Right forelimb (tissue), 1 donor: Measurements from ENCODE around the gene DNAH10.
"Not testable (repeated sequence)": the region's sequence is repeated elsewhere in the genome, so short reads cannot be mapped to it uniquely, and the experiment has no call there.

Experiments used
- DNase-seq: peaks from one replicate; pipeline ENCODE4 v3.0.0-alpha.2; 2018

Gene DNAH10

DNA sequence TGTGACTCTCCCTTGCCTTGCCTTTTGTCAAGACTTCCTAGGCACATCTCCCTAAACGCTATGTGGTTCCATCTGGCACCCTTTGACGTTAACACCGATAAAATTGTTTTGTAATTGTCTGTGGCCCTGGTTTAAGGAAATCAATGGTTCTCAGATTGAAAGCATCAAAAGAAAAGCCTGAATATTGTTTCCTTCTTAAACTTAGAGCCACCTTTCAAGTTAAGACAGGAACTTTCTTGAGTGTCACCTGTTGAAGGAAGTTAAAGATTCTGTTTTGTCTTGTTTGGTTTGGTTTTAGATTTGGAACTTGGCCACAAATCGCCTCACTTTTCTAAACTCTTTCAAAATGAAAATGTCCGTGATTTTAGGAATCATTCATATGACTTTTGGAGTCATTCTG lies 14.8 kb upstream of the DNAH10 start:
- no peak for DNase-seq

DNA sequence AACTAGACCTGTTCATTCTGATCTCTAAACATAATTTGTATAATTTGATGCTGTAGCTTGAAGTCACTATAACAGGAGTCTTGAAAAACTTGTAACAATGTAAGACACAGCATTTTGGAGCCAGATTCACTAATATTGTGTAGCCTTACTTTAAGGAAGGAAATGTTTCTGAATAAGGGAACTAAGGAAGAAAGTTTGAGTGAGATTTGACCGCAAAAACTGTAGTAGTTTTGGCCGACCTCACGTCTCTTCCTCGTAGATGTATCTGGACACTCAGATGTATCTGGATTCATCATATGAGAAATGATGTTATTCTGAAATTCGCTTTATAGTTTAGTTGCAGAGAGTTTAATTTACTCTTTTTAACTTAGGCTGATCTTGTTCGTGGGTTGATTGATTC lies 13.9 kb upstream of the DNAH10 start:
- DNase-seq, result no peak

DNA sequence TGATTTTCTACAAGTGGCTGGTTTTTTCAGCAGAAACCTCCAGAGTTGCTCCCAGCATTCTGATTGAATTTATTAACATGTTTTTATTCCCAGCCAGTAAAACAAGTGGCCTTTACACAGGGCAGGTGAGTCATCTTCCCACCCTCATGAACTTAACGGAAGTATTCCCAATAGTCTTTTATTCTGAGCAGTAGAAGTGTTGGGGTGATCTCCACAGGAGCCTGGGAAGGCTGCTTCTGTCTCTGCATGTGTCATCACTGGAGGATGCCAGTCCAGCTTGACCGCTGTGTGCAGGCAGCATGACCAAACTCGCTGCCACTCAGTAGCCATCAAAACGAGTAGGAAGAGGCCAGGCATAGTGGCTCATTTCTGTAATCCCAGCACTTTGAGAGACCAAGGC lies 13.4 kb upstream of the DNAH10 start:
- no peak for DNase-seq

DNA sequence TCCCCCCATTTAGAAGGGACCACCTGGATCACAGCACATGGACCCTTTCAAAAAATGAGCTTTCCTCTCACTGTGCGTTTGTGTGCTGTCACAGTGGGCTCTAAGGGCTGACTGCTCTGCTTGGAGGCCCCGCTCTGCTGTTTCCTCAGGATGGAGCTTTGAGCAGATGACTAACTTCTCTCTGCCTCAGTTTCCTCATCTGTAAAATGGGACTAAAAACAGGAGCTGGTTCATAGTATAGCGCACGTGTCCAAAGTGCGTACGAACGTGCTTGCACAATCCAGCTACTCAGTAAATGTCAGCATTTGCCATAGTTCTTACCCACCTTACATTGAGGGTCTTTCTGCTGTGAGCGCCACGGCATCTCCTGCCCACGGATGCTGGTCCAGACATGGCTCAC lies 12.7 kb upstream of the DNAH10 start:
- no peak for DNase-seq

DNA sequence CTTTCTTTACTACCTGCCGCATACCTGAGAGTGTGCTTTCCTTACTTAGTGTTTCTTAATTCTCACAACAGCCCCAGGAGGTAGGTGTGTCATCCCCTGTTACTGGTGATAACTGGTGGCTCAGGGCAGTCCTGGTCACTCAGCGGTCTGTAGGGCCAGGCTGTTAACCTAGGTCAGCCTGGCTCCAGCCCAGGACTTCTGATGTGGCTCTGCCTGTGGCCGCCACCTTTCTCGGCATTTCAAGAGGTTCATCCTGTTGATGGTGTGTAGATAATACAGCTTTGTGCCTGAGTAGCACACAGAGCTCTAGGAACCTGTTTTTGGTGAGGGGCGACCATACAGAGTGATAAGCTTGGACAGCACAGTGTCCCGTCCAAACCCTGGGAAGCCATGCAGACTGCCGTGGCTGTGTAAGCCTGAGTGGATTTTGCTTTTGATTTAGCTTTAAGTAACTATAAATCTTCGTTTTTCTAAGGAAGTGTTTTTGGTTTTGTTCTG lies 11.9 kb upstream of the DNAH10 start:
- DNase-seq, result no peak

DNA sequence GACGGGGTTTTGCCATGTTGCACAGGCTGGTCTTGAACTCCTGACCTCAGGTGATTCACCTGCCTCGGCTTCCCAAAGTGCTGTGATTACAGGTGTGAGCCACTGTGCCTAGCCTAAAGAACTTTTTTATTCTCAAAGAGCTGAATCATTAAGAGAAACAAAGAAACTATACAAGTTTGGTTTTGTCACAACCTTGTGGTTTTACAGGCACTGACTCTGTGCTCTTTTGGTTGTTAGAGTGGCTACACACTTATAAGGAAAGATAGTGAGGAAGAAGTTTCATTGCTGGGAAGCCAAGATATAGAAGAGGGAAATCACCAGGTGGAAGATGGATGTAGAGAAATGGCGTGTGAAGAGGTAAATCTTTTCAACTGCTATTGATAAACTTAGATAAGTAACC lies 10.1 kb upstream of the DNAH10 start:
- no peak for DNase-seq

DNA sequence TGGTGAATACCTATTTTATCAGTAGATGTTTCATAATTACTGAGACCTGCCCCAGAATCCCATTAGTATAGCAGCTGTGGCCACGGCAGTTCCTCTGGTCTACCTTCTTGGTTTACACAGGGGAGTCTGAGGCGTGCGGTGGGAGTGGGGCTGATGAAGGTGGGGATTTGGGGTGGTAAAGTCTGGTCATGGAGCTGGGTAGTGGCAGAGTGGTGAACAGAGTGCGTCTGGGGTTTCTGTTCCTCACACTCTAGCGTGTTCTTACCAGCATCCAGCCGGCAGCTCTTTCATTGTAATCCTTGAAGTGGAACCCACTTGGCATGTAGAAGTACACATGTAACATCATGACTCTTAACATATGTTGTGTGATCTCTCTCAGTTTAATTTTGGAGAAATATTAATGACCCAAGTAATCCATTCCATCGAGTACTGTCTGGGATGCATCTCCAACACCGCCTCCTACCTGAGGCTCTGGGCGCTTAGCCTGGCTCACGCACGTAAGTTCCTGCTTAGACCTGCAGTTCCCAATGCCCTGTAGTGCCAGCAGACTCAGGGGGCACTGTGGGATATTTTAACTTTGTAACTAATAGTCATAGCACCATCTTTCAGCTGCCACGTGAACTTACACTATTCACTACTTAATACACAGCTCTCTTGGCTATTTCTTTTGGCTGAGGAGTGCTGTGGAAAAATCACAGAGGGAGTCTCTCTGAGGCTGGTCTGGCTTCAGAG lies 7.9 kb upstream of the DNAH10 start:
- DNase-seq, result no peak

DNA sequence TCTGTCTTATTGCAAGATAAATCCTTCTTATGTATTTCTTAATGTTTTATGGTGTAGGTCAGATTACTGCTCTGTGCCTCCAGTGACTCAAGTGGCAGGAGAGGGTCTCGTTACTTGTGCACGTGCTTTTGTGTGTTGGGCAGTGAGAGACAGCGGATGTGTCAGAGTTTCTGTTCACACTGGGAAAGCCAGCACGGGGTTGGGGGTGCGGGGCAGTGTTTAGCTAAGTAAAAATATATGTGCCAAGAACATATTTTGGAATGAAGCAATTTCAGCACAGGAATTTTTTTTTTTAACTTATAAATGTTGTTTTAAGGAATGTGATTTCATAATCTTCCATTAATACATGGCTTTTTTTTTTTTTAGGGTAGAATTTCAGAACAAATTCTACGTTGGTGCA lies 4.5 kb upstream of the DNAH10 start:
- DNase-seq, result no peak

DNA sequence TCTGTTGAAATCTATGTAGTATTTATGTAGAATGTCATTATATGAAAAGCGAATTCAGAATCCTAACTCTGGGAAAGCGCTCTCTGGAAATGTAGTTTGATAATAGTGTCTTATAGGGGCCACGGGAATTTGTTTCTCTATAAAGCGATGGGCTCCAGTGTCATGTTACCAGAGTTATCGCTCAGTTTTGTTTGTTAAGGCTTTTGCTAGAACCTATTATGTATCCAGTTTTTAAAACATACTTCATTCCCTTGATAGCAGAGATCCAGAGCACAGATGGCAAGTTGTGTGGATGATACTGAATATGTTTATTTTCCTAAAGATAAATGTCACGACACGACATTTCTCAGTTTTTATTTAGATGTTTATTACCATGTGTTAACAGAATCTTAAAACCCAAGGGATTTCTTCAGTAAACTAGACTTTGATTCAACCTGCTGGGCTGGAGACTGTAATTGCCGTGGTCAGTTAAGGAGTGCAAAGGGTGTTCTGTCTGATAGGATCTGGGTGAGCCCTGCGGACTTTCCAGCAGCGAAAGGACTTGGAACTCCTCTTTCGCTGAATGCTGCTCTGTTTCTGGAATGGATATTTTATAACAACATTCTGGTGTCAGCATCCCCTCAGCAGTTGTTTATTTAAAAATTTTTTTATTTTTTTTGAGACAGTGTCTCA lies 1.7 kb upstream of the DNAH10 start:
- no peak for DNase-seq

DNA sequence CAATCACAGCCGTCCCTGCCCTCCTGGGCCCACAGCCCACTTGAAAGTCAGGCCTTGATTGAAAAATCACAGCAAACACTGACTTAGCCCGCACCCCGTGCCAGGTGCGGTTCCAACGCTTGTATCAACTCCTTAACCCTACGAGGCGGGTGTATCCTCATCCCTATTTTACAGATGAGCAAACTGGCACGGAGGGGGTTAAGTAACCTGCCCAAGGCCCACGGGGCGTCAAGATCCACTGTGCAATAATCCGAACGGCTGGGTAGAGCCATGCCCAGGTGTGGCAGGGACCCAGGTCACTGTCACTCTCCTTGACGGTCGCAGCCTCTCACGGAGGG lies 583 bp downstream of the DNAH10 start:
- DNase-seq, result no peak

DNA sequence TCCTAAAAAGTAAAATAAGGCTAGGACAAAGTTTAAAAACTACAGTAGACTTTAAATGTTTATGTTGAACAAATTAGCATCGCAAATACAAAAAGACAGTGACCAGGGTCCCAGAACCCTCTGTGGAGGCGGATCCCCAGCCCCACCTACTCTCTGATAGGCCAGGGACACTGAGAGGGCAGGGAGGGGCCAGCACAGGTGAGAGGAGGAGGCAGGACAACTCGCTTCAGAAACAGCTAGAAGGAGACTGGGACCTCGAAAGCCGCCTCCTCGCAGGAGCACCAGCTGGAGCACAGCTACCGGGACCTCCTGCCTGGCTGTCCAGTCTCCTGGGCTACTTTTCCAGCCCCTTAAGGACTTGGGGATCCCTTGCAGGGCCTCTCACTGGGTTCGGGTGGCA lies 992 bp downstream of the DNAH10 start:
- no peak for DNase-seq

DNA sequence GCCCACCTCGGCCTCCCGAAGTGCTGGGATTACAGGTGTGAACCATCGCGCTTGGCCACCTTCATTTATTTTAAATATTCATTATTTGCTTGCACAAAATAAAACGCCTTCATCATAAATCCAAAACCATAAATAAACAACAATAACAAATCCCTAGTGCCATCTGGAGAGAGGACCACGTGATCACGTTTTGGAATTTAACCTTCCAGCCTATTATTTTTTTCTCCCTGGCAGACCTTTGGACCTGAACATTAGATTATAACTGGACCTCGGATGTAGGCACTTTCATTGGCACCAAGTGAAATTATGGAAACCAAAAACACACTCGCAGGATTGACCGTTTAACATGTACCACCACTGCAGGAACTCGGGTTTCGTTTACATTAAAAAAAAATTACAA lies 2.0 kb downstream of the DNAH10 start:
- no peak for DNase-seq

DNA sequence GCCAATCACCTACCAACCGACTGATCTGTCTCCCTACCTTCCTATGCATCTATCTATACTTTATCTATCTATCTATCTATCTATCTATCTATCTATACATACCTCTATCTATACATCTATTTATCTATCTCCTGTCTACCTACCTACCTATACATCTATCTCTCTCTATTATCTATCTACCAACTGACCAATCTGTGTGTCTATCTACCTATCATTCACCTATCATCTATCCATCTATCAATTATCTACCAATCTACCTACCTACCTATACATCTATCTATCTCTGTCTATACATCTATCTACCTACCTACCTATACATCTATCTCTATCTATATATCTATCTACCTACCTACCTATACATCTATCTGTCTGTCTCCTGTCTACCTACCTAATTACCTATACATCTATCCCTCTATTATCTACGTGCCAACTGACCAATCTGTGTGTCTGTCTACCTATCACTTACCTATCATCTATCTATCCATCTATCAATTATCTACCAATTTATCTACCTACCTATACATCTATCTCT lies 3.5 kb downstream of the DNAH10 start:
- no peak for DNase-seq

DNA sequence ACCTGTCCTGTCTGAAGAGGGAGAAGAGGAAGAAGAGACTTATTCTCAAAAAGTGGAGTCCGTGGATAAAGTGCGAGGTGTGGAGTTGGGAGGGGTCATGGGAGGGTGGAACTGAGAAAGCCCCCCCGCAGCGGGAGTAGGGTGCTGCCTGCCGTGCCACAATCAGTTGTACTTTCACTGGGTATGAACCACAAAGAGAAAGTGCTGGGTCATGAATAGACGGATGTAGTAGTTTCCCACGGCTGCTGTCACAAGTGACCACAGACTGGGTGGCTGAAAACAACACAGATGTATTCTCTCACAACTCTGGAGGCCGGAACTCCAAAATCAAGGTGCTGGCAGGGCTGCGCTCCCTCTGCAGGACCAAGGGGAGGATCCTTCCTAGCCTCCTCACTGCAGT lies 5.5 kb downstream of the DNAH10 start:
- no peak for DNase-seq

DNA sequence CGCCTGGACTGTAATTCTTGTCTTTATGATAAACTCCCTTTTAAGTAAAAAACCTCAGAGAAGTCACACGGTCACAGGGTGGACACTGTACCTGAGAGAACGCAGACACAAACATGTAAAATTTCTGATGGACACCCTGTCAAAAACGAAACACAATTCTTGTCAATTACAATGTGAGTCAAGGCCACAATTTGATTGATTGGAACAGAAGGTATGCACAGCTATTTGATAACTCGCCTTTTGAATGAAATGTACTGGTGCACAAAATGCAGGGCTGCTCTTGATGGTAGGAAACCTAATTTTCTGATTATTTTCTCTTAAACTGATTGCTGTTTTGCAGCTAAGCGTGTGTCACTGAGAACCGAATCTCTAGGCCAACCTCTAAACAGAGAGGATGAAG lies 9.2 kb downstream of the DNAH10 start:
- no peak for DNase-seq

DNA sequence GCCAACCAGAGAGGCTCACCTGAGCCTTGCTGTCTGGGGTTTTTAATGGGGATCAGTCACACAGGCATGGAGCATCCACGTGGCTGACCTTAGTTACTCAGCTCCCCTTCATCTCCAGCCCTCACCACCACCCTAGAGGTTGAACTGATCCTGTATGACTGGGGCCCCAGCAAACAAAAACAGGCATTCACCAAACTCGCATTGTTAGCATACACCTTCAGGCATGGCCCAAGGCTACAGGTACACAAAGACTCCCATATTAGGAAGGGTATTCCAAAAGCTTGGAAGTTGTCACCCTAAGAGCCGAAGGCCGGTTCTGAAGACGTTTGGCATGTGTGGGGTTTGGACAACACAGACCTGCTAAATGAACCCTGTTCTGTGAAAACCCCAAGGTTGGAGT lies 10.0 kb downstream of the DNAH10 start:
- DNase-seq, result no peak

DNA sequence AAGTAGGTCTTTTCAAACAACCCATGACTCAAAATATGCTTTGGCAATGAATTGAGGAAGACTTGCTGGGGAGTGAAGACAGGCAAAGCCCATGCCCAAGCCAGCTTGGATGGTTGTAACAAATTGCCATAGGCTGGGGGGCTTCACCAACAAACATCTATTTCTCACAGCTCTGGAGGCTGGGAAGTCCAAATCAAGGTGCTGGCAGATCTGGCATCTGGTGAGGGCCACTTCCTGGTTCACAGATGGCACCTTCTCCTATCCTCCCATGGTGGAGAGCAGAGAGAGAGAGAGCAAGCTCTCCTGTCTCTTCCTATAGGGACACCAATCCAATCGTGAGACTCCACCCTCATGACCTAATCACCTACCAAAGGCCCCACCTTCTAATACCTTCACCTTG lies 11.3 kb downstream of the DNAH10 start:
- no peak for DNase-seq

DNA sequence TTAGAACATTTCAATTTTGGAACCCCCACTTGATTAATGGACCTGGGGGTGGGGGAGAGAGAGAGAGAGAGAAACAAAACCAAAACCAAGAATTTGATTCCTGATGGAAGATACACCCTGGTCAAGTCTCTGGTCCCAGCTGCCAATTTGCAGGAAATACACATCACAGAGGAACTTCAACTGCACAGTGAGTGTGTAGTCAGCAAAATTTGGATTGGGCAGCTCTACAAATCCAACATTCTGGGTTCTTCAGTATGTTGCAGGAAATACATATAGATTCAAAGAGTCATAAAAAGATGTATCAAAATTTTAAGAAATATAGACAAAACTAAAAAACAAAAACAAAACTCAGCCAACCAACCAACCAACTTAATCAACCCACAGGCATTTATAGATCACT lies 17.4 kb downstream of the DNAH10 start:
- DNase-seq, result no peak

DNA sequence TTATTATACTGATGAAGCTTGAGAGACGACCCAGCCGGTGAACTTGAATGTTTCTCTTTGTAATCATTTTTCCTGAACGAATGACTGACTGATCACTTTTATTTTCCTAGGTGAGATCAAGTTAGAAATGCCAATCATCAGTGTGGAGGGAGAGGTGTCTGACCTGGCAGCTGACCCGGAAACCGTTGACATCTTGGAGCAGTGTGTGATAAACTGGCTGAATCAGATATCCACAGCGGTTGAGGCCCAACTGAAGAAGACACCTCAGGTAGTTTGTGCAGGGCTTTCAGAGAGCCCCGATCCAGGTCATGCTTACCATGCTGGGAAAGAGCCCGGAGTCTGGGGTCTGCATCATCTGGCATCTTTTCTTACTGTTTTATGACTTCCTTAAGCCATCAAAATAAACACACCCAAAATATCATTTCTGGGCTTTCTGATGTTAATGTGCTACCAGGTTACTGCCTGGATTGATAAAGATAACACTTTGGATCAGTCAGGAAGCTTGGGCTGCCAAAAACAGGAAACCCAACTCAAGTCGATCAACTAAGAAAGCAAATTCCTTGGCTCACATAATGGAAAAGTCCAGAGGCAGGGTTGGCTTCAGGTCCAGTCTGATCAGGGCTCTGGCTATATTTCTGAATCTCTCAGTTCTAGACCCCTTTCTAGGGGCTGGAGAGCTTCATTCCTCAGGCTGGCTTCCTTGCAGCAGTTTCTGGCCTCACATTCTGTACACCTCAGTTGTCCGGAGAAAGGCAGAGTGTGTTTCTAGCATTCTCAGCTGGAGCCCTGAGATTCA lies 21.1 kb downstream of the DNAH10 start:
- DNase-seq, result no peak

DNA sequence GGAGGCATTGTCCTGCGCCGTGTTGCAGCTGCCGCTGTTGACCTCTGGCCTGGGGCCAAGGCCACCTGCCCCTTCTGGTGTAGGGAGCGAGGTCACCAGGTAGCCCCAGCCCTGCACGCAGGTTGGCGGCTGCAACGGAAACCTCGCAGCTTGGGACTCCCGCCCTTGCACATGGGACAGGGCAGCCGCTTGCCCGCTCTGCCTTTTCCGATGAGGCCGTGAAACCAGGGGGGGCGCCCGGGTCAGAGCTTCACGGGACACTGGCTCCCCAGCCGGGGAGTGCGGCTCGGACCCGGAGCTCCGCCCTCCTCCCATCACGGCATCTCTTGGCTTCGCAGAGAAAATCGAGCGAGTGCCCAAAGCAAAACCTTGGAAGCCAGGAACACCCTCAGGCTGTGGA lies 25.4 kb downstream of the DNAH10 start:
- DNase-seq, result no peak

DNA sequence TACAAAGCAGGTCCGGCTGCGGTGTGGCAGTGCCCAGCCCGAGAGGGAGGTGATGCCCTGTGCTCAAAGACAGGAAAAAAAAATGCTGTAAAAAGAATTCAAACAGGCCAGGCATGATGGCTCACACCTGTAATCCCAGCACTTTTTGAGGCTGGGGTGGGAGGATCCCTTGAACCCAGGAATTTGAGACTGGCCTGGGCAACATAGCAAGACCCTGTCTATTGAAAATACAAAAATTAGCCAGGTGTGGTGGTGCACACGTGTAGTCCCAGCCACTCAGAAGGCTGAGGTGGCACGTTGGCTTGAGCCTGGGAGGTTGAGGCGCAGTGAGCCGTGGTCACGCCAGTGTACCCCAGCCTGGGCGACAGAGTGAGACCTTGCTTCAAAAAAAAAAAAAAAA lies 26.4 kb downstream of the DNAH10 start:
- DNase-seq, result no peak

DNA sequence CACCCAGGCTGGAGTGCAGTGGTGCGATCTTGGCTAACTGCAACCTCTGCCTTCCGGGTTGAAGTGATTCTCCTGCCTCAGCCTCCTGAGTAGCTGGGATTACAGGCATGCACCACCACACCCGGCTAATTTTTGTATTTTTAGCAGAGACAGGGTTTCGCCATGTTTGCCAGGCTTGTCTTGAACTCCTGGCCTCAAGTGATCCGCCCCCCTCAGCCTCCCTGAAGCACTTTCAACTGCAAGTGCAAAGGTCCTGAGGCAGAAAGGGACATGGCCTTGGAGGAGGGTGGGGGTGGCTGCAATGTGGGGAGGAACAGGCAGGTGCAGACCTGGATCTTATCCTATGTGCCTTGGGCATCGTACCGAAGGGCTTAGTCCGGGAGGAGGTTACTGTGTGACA lies 27.3 kb downstream of the DNAH10 start:
- DNase-seq, result not testable (repeated sequence)

DNA sequence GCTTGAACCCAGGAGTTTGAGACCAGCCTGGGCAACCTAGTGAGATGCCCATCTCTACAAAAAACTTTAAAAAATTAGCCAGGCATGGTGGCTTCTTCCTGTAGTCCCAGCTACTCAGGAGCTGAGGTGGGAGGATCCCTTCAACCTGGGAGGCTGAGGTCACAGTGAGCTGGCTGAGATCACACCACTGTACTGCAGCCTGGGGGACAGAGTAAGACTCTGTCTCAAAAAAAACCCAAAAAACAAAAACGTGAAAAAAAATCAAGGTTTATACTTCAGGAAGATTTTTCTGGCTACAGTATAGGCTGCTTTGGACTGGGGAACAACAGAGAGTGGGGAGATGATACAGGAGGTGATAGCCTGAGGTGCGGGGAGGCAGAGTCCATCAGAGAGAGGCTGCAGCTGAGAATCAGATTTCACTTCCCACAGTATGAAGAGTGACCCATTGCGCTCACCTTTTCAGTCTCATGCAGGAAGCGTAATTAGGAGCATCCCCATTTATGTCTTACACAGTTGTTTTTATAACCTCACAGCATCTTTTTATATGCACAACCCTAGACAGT lies 28.9 kb downstream of the DNAH10 start:
- DNase-seq, result no peak

DNA sequence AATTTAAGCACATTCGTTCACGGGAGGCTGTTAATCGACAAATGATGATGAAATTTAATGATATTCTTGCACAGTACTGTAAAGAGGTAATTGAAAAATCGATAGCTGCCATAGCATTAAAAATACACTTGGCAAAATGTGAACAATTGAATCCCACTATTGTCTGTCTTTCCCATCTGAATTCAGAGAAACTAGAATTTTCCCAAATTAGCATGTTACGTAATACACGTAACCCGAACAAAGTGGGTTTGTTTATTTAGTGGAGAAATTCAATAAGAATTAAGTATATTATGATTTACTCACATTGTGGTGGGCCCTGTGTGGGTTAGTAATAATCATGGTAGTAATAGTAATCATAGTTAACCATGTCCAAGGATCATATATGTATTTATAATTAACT lies 31.9 kb downstream of the DNAH10 start:
- no peak for DNase-seq
